Activated CD8-positive, alpha-beta T cell treated with anti-CD3 and anti-CD28 coated beads for 36 hours (primary cell): ENCODE results near the gene DNAJC6. TPM values are rescaled to one million over a fixed set of nuclear protein-coding genes. Genes with fewer than 3 reads are reported as not detected.

Experiments
- ATAC-seq: fragments of 200-7000 bp; cut with Tn5 transposase; one replicate; pipeline ENCODE4 v1.10.0; 2021; ENCODE audit warnings: mild to moderate bottlenecking, moderate library complexity
- CTCF ChIA-PET: fragments of 350-600 bp; sonication (Branson Sonifier 250); formaldehyde crosslinking; loops from one replicate; lab custom pipeline; 2021; ENCODE audit warnings: antibody characterized with exemption; lab: Charles Lee
- POLR2A ChIA-PET: fragments of 350-600 bp; sonication (Branson Sonifier 250); formaldehyde crosslinking; loops from one replicate; lab custom pipeline; 2021; ENCODE audit warnings: antibody characterized with exemption; lab: Charles Lee
- DNase-seq: peaks from one replicate; pipeline ENCODE4 v3.0.0-alpha.2; 2020
- H3K27ac Mint-ChIP-seq: one replicate; pipeline ENCODE4 v1.8.0; 2021; ENCODE audit warnings: mild to moderate bottlenecking, mixed read lengths
- H3K27me3 Mint-ChIP-seq: one replicate; pipeline ENCODE4 v1.8.0; 2021; ENCODE audit warnings: mixed read lengths
- H3K36me3 Mint-ChIP-seq: one replicate; pipeline ENCODE4 v1.8.0; 2021; ENCODE audit warnings: low read depth, mixed read lengths
- H3K4me1 Mint-ChIP-seq: one replicate; pipeline ENCODE4 v1.8.0; 2021; ENCODE audit warnings: low read depth, mixed read lengths
- H3K4me3 Mint-ChIP-seq: one replicate; pipeline ENCODE4 v1.8.0; 2021; ENCODE audit warnings: mild to moderate bottlenecking, moderate library complexity, mixed read lengths
- H3K9me3 Mint-ChIP-seq: one replicate; pipeline ENCODE4 v1.8.0; 2021; ENCODE audit warnings: mixed read lengths
- intact Hi-C: fragments of 100-400 bp; cut with micrococcal nuclease; formaldehyde crosslinking; loops from one replicate; pipeline ENCODE4 v1.10.0; 2022
- total RNA-seq, 2 experiments: library from RNA; stranded (reverse); gene quantifications; one replicate each; pipeline ENCODE4 v1.2.3, GENCODE V29; 2021
- TF ChIP-seq, protein P1 (sequence below): fragments of 200-600 bp; IDR thresholded peaks from one replicate; pipeline ENCODE4 v1.8.0; 2022; ENCODE audit warnings: antibody characterized with exemption, mild to moderate bottlenecking

Gene DNAJC6
- total RNA-seq, 2 experiments from 2014 or later: 2.1 to 2.2 TPM

DNA sequence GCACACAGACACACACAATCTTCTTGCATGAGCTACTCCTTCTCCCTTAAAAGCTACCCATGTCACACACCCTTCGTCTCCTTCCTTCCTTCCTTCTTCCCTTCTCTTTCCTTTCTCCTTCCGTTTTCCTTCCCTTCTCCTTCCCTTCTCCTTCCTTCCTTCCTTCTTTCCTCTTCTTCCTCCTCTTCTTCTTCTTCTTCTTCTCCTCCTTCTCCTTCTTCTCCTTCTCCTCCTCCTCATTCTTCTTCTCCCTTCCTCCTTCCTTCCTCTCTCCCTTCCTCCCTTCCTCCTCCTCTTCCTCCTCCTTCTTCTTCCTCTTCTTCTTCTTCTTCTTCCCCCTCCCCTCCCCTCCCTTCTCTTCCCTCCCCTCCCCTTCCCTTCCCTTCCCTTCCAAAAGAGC, 59.1 kb downstream of the DNAJC6 start:
- POLR2A ChIA-PET: no interaction called here
- no peak overlapping the region for H3K4me3 Mint-ChIP-seq
- H3K4me1 Mint-ChIP-seq: no peaks in the 10 kb centered on the region

GRCh38 chr1:65371544-65371943, 62.2 kb downstream of the DNAJC6 start:
- Mint-ChIP-seq H3K9me3 (no peaks in the 10 kb centered on the region), H3K27ac (no peak overlapping the region), H3K4me1 (no peaks in the 10 kb centered on the region), H3K27me3 (peaks cover 3% of the 10 kb centered on the region), H3K4me3 (no peak overlapping the region), H3K36me3 (no peaks in the 10 kb centered on the region)
- intact Hi-C loops: no loop called here
- ChIA-PET POLR2A (interaction anchor here (0.6 kb wide), 1 partner anchor 160 kb away, joined by 3 read pairs; no protein-coding TSS in a partner anchor), CTCF (interaction anchor here (0.6 to 0.7 kb wide), 2 partner anchors 12 to 301 kb away, joined by 3 read pairs; no protein-coding TSS in a partner anchor)
- TF ChIP-seq, protein P1, sequence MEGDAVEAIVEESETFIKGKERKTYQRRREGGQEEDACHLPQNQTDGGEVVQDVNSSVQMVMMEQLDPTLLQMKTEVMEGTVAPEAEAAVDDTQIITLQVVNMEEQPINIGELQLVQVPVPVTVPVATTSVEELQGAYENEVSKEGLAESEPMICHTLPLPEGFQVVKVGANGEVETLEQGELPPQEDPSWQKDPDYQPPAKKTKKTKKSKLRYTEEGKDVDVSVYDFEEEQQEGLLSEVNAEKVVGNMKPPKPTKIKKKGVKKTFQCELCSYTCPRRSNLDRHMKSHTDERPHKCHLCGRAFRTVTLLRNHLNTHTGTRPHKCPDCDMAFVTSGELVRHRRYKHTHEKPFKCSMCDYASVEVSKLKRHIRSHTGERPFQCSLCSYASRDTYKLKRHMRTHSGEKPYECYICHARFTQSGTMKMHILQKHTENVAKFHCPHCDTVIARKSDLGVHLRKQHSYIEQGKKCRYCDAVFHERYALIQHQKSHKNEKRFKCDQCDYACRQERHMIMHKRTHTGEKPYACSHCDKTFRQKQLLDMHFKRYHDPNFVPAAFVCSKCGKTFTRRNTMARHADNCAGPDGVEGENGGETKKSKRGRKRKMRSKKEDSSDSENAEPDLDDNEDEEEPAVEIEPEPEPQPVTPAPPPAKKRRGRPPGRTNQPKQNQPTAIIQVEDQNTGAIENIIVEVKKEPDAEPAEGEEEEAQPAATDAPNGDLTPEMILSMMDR: no peak
- ATAC-seq (no peak), DNase-seq (no peak)

More for the DNA sequence above, 59.1 kb downstream of the DNAJC6 start:
- Mint-ChIP-seq H3K27ac (no peak overlapping the region), H3K36me3 (no peaks in the 10 kb centered on the region), H3K9me3 (no peaks in the 10 kb centered on the region), H3K27me3 (peaks cover 3% of the 10 kb centered on the region)
- DNase-seq (no peak), ATAC-seq (no peak)
- intact Hi-C loops: no loop called here
- TF ChIP-seq, protein P1: no peak
- CTCF ChIA-PET: no interaction called here

GRCh38 chr1:65372557-65372956, 63.2 kb downstream of the DNAJC6 start:
- TF ChIP-seq, protein P1: no peak
- POLR2A ChIA-PET: no interaction called here
- Mint-ChIP-seq H3K27me3 (peaks cover 4% of the 10 kb centered on the region), H3K9me3 (no peaks in the 10 kb centered on the region), H3K27ac (no peak overlapping the region), H3K4me1 (no peaks in the 10 kb centered on the region), H3K4me3 (no peak overlapping the region), H3K36me3 (no peaks in the 10 kb centered on the region)
- DNase-seq: no peak
- ATAC-seq: no peak
- CTCF ChIA-PET: no interaction called here
- intact Hi-C loops: no loop called here

DNA sequence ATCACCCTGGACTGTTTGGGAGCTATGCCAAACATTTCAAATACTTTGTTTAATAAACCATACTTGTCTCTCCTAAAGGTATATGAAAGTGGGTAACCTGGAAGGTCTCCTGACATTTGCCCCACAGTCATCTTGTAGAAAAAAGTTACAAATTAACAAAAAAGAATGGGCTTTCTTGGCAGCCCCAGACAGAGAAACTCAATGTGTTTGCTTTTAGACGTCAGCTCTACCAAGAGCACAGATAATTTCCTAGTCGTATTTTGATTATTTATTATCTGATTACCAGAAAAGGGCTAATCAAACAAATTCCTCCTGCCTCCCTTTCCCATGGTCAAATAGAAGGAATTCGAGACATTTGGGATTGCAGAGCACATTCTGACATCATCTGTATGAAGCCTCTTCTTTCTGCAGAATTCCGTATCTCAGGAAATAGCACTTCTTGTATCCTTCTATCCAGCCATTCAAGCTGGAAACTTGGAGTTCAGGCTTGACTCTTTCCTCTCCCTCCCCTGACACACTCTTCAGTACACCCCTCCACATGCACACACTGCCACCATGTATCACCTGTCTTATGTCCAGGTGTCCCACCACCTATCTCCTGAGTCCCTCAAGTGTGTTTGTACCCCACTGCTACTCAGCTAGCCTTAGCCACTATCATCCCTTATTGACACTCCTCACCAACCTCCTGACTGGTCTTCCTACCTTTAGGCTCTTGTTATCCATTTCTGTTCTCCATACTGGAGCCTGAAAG, 68.3 kb downstream of the DNAJC6 start:
- H3K9me3 Mint-ChIP-seq: no peaks in the 10 kb centered on the region
- no peak for ATAC-seq
- POLR2A ChIA-PET: no interaction called here

More for the DNA sequence above, 68.3 kb downstream of the DNAJC6 start:
- CTCF ChIA-PET: no interaction called here
- H3K27ac Mint-ChIP-seq: no peak overlapping the region
- no peaks in the 10 kb centered on the region for H3K36me3 Mint-ChIP-seq
- intact Hi-C loops: no loop called here
- peaks cover 11% of the 10 kb centered on the region for H3K27me3 Mint-ChIP-seq
- DNase-seq: no peak
- H3K4me1 Mint-ChIP-seq: no peaks in the 10 kb centered on the region
- TF ChIP-seq, protein P1: no peak
- H3K4me3 Mint-ChIP-seq: no peak overlapping the region
